GM23248 (cell line): ENCODE results near the gene TENT5C.

Experiments
- EZH2 ChIP-seq: fragments of 200-600 bp; sonication (generic); IDR thresholded peaks from 2 replicates; pipeline ENCODE4 v1.6.1; 2018; ENCODE audit warnings: antibody characterized with exemption, mild to moderate bottlenecking; ENCODE audit not compliant: insufficient read depth, poor library complexity, severe bottlenecking
- EZH2phosphoT487 ChIP-seq: fragments of 200-600 bp; sonication (generic); IDR thresholded peaks from 2 replicates; pipeline ENCODE4 v1.6.1; 2018; ENCODE audit warnings: antibody characterized with exemption, moderate library complexity, mild to moderate bottlenecking, low read depth; ENCODE audit not compliant: insufficient read depth

DNA sequence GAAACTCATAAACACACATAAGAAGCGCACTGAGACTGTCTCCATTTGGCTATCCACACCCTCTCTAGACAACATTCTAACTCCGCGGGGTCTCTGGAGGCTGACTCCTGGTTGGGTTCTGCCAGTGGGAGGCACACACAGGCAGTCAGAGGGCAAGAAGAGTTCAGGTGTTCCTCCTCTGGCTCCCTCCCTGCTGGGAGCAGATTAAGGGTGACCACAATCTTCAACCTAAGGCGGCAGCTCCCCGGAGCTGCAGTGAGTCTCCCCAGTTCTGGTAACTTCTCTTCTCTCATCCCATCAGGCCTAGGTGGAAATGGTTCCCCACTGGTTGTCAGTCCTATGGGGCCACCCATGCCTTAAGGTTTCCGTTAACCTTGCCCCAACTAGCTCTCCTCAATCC, 7.4 kb upstream of the TENT5C start:
- TF ChIP-seq EZH2phosphoT487 (no peak), EZH2 (no peak)
